ENCODE results near the gene POLR3C. TPM values are rescaled to one million over a fixed set of nuclear protein-coding genes. Genes with fewer than 3 reads are reported as not detected.
A peak's percentile ranks its signal among the peaks of the same experiment; 100 is the strongest.

Gene POLR3C
- total and polyA plus RNA-seq, 2 of the 13 experiments (the other 11 are each of a cell fraction or from before 2014, with no cell fraction given): 15.5 to 24.3 TPM

- TF ChIP-seq FOXP4 (CRISPR knock-in tag; IDR thresholded peaks at IDR 0.05) (0 out of 2 replicates have a peak, but pooled peaks have one; percentile 18), MED13 (CRISPR knock-in tag; IDR thresholded peaks at IDR 0.05) (0 out of 2 replicates have a peak, but pooled peaks have one; percentile 27), ZNF367 (CRISPR knock-in tag; IDR thresholded peaks at IDR 0.05; ENCODE audit: borderline replicate concordance) (no peak), SP4 (CRISPR knock-in tag; IDR thresholded peaks at IDR 0.05) (no peak), ZNF605 (CRISPR knock-in tag; IDR thresholded peaks at IDR 0.05) (peak; percentile 51; the same call in 1 of the 2 replicates), ZNF577 (CRISPR knock-in tag; IDR thresholded peaks at IDR 0.05; ENCODE audit: borderline replicate concordance, low read depth) (no peak), MXD3 (CRISPR knock-in tag; IDR thresholded peaks at IDR 0.05) (peak; percentile 80), ZNF224 (CRISPR knock-in tag; IDR thresholded peaks at IDR 0.05) (no peak), ZNF251 (CRISPR knock-in tag; IDR thresholded peaks at IDR 0.05) (no peak), E2F2 (CRISPR knock-in tag; IDR thresholded peaks at IDR 0.05; ENCODE audit: borderline replicate concordance) (no peak), ZKSCAN8 (CRISPR knock-in tag; IDR thresholded peaks at IDR 0.05; ENCODE audit: borderline replicate concordance) (0 out of 2 replicates have a peak, but pooled peaks have one; percentile 25), NCOA2 (CRISPR knock-in tag; IDR thresholded peaks at IDR 0.05) (no peak), ZNF383 (CRISPR knock-in tag; IDR thresholded peaks at IDR 0.05; ENCODE audit: borderline replicate concordance) (no peak), GABPA (IDR thresholded peaks at IDR 0.05; ENCODE audit: low read depth, low read length) (no peak), GABPA (CRISPR knock-in tag; IDR thresholded peaks at IDR 0.05; ENCODE audit: low read depth) (no peak), GLMP (CRISPR knock-in tag; IDR thresholded peaks at IDR 0.05; ENCODE audit: borderline replicate concordance) (no peak), ATAD3A (CRISPR knock-in tag; IDR thresholded peaks at IDR 0.05) (no peak), NFKBIZ (CRISPR knock-in tag; IDR thresholded peaks at IDR 0.05) (no peak), SNAI1 (CRISPR knock-in tag; IDR thresholded peaks at IDR 0.05; ENCODE audit: borderline replicate concordance) (0 out of 2 replicates have a peak, but pooled peaks have one; percentile 55), YY1 (IDR thresholded peaks at IDR 0.05; ENCODE audit: insufficient read depth, insufficient replicate concordance, low read depth, low read length) (peak; percentile 83), ARNT2 (CRISPR knock-in tag; IDR thresholded peaks at IDR 0.05; ENCODE audit: low read depth) (0 out of 2 replicates have a peak, but pooled peaks have one; percentile 39), ZSCAN25 (CRISPR knock-in tag; IDR thresholded peaks at IDR 0.05) (no peak)
- TF ChIP-seq, protein P1, sequence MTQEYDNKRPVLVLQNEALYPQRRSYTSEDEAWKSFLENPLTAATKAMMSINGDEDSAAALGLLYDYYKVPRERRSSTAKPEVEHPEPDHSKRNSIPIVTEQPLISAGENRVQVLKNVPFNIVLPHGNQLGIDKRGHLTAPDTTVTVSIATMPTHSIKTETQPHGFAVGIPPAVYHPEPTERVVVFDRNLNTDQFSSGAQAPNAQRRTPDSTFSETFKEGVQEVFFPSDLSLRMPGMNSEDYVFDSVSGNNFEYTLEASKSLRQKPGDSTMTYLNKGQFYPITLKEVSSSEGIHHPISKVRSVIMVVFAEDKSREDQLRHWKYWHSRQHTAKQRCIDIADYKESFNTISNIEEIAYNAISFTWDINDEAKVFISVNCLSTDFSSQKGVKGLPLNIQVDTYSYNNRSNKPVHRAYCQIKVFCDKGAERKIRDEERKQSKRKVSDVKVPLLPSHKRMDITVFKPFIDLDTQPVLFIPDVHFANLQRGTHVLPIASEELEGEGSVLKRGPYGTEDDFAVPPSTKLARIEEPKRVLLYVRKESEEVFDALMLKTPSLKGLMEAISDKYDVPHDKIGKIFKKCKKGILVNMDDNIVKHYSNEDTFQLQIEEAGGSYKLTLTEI (CRISPR knock-in tag; conservative IDR thresholded peaks at IDR 0.05): no peak
Measured at GRCh38 chr1:145845514-145846161, 21.6 kb downstream of the POLR3C start, which contains the start of gene NUDT17 (continued).
